CD4-positive, alpha-beta T cell (primary cell): Measurements from ENCODE around the gene TFAM. TPM values are rescaled to one million over a fixed set of nuclear protein-coding genes. Genes with fewer than 3 reads are reported as not detected.

Experiments used
- ATAC-seq: fragments of 200-7000 bp; cut with Tn5 transposase; one replicate; pipeline ENCODE4 v1.10.0; 2022; ENCODE audit warnings: mild to moderate bottlenecking; ENCODE audit not compliant: poor library complexity
- CTCF ChIA-PET: fragments of 350-600 bp; sonication (Branson Sonifier 250); formaldehyde crosslinking; loops from one replicate; lab custom pipeline; 2021; ENCODE audit warnings: antibody characterized with exemption, inconsistent platforms; lab: Charles Lee
- POLR2A ChIA-PET: fragments of 350-600 bp; sonication (Branson Sonifier 250); formaldehyde crosslinking; loops from one replicate; lab custom pipeline; 2021; ENCODE audit warnings: antibody characterized with exemption, inconsistent platforms; lab: Charles Lee
- DNase-seq, 14 experiments: peaks; one replicate each; pipeline ENCODE4 v3.0.0-alpha.2; 2013 to 2020; ENCODE audit warnings: mixed read lengths in 2 of 14
- H3K27ac ChIP-seq, 2 donors: one replicate each; pipeline versions ENCODE4 v1.5.1 to v1.7.0; 2013; ENCODE audit warnings: low read length in 2 of 2, low read depth in 1 of 2, mild to moderate bottlenecking in 1 of 2
- H3K27me3 ChIP-seq, 2 experiments: 1 replicate in 1 of 2; 2 replicates in 1 of 2; pipeline versions ENCODE4 v1.6.1 to v1.7.0; 2013; ENCODE audit warnings: low read length in 2 of 2, control low read depth in 1 of 2, mild to moderate bottlenecking in 1 of 2, moderate library complexity in 1 of 2; ENCODE audit not compliant: insufficient read depth in 2 of 2, control insufficient read depth in 1 of 2
- H3K36me3 ChIP-seq: one replicate; pipeline ENCODE4 v1.6.1; 2013; ENCODE audit warnings: low read length, control low read depth; ENCODE audit not compliant: insufficient read depth
- H3K4me1 ChIP-seq: one replicate; pipeline ENCODE4 v1.6.1; 2013; ENCODE audit warnings: low read length, control low read depth; ENCODE audit not compliant: insufficient read depth
- H3K4me3 ChIP-seq: one replicate; pipeline ENCODE4 v1.5.1; 2013; ENCODE audit warnings: mild to moderate bottlenecking, low read length, moderate library complexity
- H3K9me3 ChIP-seq, 2 experiments: 1 replicate in 1 of 2; 2 replicates in 1 of 2; pipeline versions ENCODE4 v1.6.1 to v1.7.0; 2013; ENCODE audit warnings: low read length in 2 of 2, mild to moderate bottlenecking in 2 of 2, control low read depth in 1 of 2, moderate library complexity in 1 of 2; ENCODE audit not compliant: control insufficient read depth in 1 of 2, insufficient read depth in 1 of 2
- H3K27ac Mint-ChIP-seq: one replicate; pipeline ENCODE4 v1.8.0; 2020; ENCODE audit warnings: mixed read lengths
- H3K27me3 Mint-ChIP-seq: one replicate; pipeline ENCODE4 v1.8.0; 2021; ENCODE audit warnings: mixed read lengths
- H3K36me3 Mint-ChIP-seq: one replicate; pipeline ENCODE4 v1.8.0; 2021; ENCODE audit warnings: low read depth, mixed read lengths
- H3K4me1 Mint-ChIP-seq: one replicate; pipeline ENCODE4 v1.8.0; 2021; ENCODE audit warnings: low read depth, mixed read lengths
- H3K4me3 Mint-ChIP-seq: one replicate; pipeline ENCODE4 v1.8.0; 2020; ENCODE audit warnings: mild to moderate bottlenecking, mixed read lengths
- H3K9me3 Mint-ChIP-seq: one replicate; pipeline ENCODE4 v1.8.0; 2020; ENCODE audit warnings: mixed read lengths
- intact Hi-C, 2 experiments: fragments of 100-400 bp; cut with DNase I in 1 of 2; cut with micrococcal nuclease in 1 of 2; formaldehyde crosslinking; loops; one replicate each; pipeline versions ENCODE4 v1.15.1 to v1.9.0; 2023 to 2025; cut with DNase I, micrococcal nuclease
- total RNA-seq, 174 experiments: library from RNA in 2 of 174; stranded (reverse) in 2 of 174; gene quantifications; one replicate each; pipeline ENCODE4 v1.2.3 and lab custom pipeline; 2021 to 2026
- TF ChIP-seq, protein P1 (sequence below): fragments of 200-600 bp; IDR thresholded peaks from one replicate; pipeline ENCODE4 v1.8.0; 2022; ENCODE audit warnings: antibody characterized with exemption, mild to moderate bottlenecking

Gene TFAM
- total RNA-seq, 2 experiments from 2014 or later, result 43.7 to 50.5 TPM

- no peaks in the 10 kb centered on the region for H3K9me3 ChIP-seq
- ChIA-PET CTCF (interaction anchor here (0.7 kb wide), 1 partner anchor 11 kb away, joined by 3 read pairs; no protein-coding TSS in a partner anchor), POLR2A (no interaction called here)
- no peaks in the 10 kb centered on the region for H3K4me1 ChIP-seq
- DNase-seq (no peak), ATAC-seq (no peak)
- Mint-ChIP-seq H3K4me3 (no peak overlapping the region), H3K4me1 (peaks cover 2% of the 10 kb centered on the region), H3K36me3 (peaks cover 54% of the 10 kb centered on the region), H3K9me3 (no peaks in the 10 kb centered on the region), H3K27me3 (no peaks in the 10 kb centered on the region), H3K27ac (no peak overlapping the region)
- no peaks in the 10 kb centered on the region for H3K27me3 ChIP-seq
- H3K27ac ChIP-seq, result no peak overlapping the region
- intact Hi-C loops, result no loop called here
- H3K36me3 ChIP-seq, result peaks cover 31% of the 10 kb centered on the region
- no peak overlapping the region for H3K4me3 ChIP-seq
- TF ChIP-seq, protein P1, sequence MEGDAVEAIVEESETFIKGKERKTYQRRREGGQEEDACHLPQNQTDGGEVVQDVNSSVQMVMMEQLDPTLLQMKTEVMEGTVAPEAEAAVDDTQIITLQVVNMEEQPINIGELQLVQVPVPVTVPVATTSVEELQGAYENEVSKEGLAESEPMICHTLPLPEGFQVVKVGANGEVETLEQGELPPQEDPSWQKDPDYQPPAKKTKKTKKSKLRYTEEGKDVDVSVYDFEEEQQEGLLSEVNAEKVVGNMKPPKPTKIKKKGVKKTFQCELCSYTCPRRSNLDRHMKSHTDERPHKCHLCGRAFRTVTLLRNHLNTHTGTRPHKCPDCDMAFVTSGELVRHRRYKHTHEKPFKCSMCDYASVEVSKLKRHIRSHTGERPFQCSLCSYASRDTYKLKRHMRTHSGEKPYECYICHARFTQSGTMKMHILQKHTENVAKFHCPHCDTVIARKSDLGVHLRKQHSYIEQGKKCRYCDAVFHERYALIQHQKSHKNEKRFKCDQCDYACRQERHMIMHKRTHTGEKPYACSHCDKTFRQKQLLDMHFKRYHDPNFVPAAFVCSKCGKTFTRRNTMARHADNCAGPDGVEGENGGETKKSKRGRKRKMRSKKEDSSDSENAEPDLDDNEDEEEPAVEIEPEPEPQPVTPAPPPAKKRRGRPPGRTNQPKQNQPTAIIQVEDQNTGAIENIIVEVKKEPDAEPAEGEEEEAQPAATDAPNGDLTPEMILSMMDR, result no peak
These were observed 14.2 kb downstream of the TFAM start for GRCh38 chr10:58399410-58399809.

GRCh38 chr10:58400609-58401008 is 15.4 kb downstream of the TFAM start:
- H3K4me1 ChIP-seq, result no peaks in the 10 kb centered on the region
- H3K4me3 ChIP-seq, result no peak overlapping the region
- ATAC-seq (no peak), DNase-seq (no peak)
- H3K9me3 ChIP-seq, result no peaks in the 10 kb centered on the region
- intact Hi-C loops, result no loop called here
- H3K4me1 Mint-ChIP-seq, result no peaks in the 10 kb centered on the region
- no peaks in the 10 kb centered on the region for H3K9me3 Mint-ChIP-seq
- H3K27ac Mint-ChIP-seq, result no peak overlapping the region
- peaks cover 21% of the 10 kb centered on the region for H3K36me3 ChIP-seq
- no peak overlapping the region for H3K27ac ChIP-seq
- no peak overlapping the region for H3K4me3 Mint-ChIP-seq
- ChIA-PET POLR2A (no interaction called here), CTCF (no interaction called here)
- H3K27me3 ChIP-seq, result no peaks in the 10 kb centered on the region
- no peaks in the 10 kb centered on the region for H3K27me3 Mint-ChIP-seq
- TF ChIP-seq, protein P1, result no peak
- H3K36me3 Mint-ChIP-seq, result peaks cover 43% of the 10 kb centered on the region

DNA sequence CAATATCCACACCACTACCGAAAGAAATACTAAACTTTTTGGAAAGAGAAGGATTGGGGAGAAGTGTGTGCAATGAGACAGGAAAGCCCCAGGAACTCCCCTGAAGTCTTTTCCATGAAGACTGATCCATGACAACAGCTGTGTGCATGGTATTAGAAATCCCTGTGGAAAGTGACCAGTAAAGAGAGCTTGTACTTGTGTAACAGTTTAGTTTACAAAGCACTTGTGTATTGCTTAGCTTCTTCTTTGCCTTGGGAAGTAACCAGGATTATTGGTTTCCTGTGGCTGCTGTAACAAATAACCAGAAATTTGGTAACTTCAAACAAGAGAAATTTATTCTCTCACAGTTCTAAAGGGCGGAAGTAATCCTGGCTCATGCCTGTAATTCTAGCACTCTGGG is 18.8 kb downstream of the TFAM start:
- POLR2A ChIA-PET, result no interaction called here
- H3K4me1 ChIP-seq, result no peaks in the 10 kb centered on the region
- intact Hi-C loops, result no loop called here
- H3K27me3 ChIP-seq, result no peaks in the 10 kb centered on the region
- TF ChIP-seq, protein P1, result no peak
- H3K9me3 ChIP-seq, result no peaks in the 10 kb centered on the region
- H3K27ac ChIP-seq, result no peak overlapping the region
- DNase-seq, result no peak
- Mint-ChIP-seq H3K27me3 (no peaks in the 10 kb centered on the region), H3K4me1 (no peaks in the 10 kb centered on the region), H3K9me3 (no peaks in the 10 kb centered on the region), H3K36me3 (peaks cover 13% of the 10 kb centered on the region), H3K27ac (no peak overlapping the region), H3K4me3 (no peak overlapping the region)
- no peaks in the 10 kb centered on the region for H3K36me3 ChIP-seq
- no peak overlapping the region for H3K4me3 ChIP-seq
- no peak for ATAC-seq
- CTCF ChIA-PET, result no interaction called here
